K562 (cell line): Measurements from ENCODE around the gene FAM53A. TPM values are rescaled to one million over a fixed set of nuclear protein-coding genes. Genes with fewer than 3 reads are reported as not detected.

ENCODE experiments used
- ARHGAP35 ChIP-seq: fragments of 450-650 bp; IDR thresholded peaks from 2 replicates; pipeline ENCODE4 v1.6.1; 2018; ENCODE audit not compliant: partially characterized antibody
- CBFA2T2 ChIP-seq: fragments of 450-650 bp; conservative IDR thresholded peaks from 2 replicates; pipeline ENCODE4 v1.6.1; 2017; ENCODE audit warnings: mild to moderate bottlenecking
- CBFA2T3 ChIP-seq: fragments of 450-650 bp; IDR thresholded peaks from 2 replicates; pipeline ENCODE4 v1.6.1; 2017
- CREB3 ChIP-seq: fragments of 450-650 bp; conservative IDR thresholded peaks from 2 replicates; pipeline ENCODE4 v1.6.1; 2016; ENCODE audit warnings: missing genetic modification characterization, low read depth, mild to moderate bottlenecking, missing compliant biosample characterization, moderate library complexity
- CREB3L1 ChIP-seq: fragments of 450-650 bp; IDR thresholded peaks from 2 replicates; pipeline ENCODE4 v1.6.1; 2014; ENCODE audit warnings: low read depth, mild to moderate bottlenecking, moderate library complexity, borderline replicate concordance
- DNMT1 ChIP-seq: fragments of 450-650 bp; IDR thresholded peaks from 2 replicates; pipeline ENCODE4 v1.6.1; 2016; ENCODE audit warnings: antibody characterized with exemption, mild to moderate bottlenecking
- GTF2A2 ChIP-seq: IDR thresholded peaks from 2 replicates; pipeline ENCODE4 v1.6.1; 2016; ENCODE audit warnings: mild to moderate bottlenecking, missing genetic modification characterization, missing compliant biosample characterization
- IRF1 ChIP-seq: sonication (generic); formaldehyde crosslinking; IDR thresholded peaks from 2 replicates; pipeline ENCODE4 v1.8.0; 2022; ENCODE audit warnings: missing genetic modification reagents, mild to moderate bottlenecking, borderline replicate concordance
- KDM4B ChIP-seq, 2 experiments: fragments of 450-650 bp in 1 of 2; sonication (generic) in 1 of 2; IDR thresholded peaks; 2 replicates each; pipeline ENCODE4 v1.6.1; 2016 to 2017; ENCODE audit warnings: borderline replicate concordance in 2 of 2, antibody characterized with exemption in 1 of 2, low read depth in 1 of 2, mild to moderate bottlenecking in 1 of 2
- KHSRP ChIP-seq: fragments of 450-650 bp; IDR thresholded peaks from 2 replicates; pipeline ENCODE4 v1.6.1; 2017
- MBD2 ChIP-seq: sonication (generic); IDR thresholded peaks from 2 replicates; pipeline ENCODE4 v1.6.1; 2016; ENCODE audit warnings: low read depth, borderline replicate concordance
- MYNN ChIP-seq, 2 experiments: sonication (generic); formaldehyde crosslinking in 1 of 2; IDR thresholded peaks; 2 replicates each; pipeline versions ENCODE4 v1.5.0 to v1.6.1; 2016 to 2020; ENCODE audit warnings: antibody characterized with exemption in 1 of 2, missing genetic modification reagents in 1 of 2
- NONO ChIP-seq, 2 experiments: fragments of 200-400 bp in 1 of 2; fragments of 450-650 bp in 1 of 2; formaldehyde crosslinking in 1 of 2; IDR thresholded peaks; 2 replicates each; pipeline ENCODE4 v1.6.1; 2017; ENCODE audit warnings: low read depth in 2 of 2, mild to moderate bottlenecking in 2 of 2, moderate library complexity in 2 of 2, low read length in 1 of 2
- NR2C1 ChIP-seq, 2 experiments: fragments of 450-650 bp; IDR thresholded peaks; 2 replicates each; pipeline ENCODE4 v1.6.1; 2017; ENCODE audit warnings: mild to moderate bottlenecking in 2 of 2, antibody characterized with exemption in 1 of 2, inconsistent platforms in 1 of 2, missing compliant biosample characterization in 1 of 2, missing genetic modification characterization in 1 of 2
- RBBP5 ChIP-seq: fragments of 200-600 bp; sonication (generic); IDR thresholded peaks from 2 replicates; pipeline ENCODE4 v1.6.1; 2012; ENCODE audit warnings: borderline replicate concordance, mild to moderate bottlenecking, low read length, control low read depth, inconsistent platforms; ENCODE audit not compliant: insufficient read depth, poor library complexity, severe bottlenecking
- SETDB1 ChIP-seq: IDR thresholded peaks from one replicate; pipeline ENCODE4 v1.6.1; 2012; ENCODE audit warnings: low read length, control low read depth, inconsistent platforms
- STAT5A ChIP-seq: IDR thresholded peaks from 2 replicates; pipeline ENCODE4 v1.6.1; 2012; ENCODE audit warnings: low read length, inconsistent platforms, borderline replicate concordance
- U2AF2 ChIP-seq: fragments of 200-400 bp; formaldehyde crosslinking; optimal IDR thresholded peaks from 2 replicates; pipeline ENCODE3; 2017; ENCODE audit warnings: low read depth, mild to moderate bottlenecking, low read length
- ZFP91 ChIP-seq: sonication (generic); formaldehyde crosslinking; IDR thresholded peaks from 2 replicates; pipeline ENCODE4 v1.8.0; 2022; ENCODE audit warnings: mild to moderate bottlenecking, missing genetic modification reagents
- polyA plus RNA-seq, 8 experiments: library from polyadenylated mRNA; depleted of rRNA in 4 of 8; stranded (reverse) in 5 of 8; unstranded in 3 of 8; fragments of >200 nt; fragmentation: Nextera tagmentation in 2 of 8; fragmentation: Illumina TruSeq in 1 of 8; extraction: Ambion mirVana in 2 of 8; extraction: Trizol in 1 of 8; gene quantifications; 2 replicates each; pipeline versions ENCODE4 v1.2.1 to v1.2.3, GENCODE V29; 2011 to 2014; ENCODE audit warnings: inconsistent platforms in 1 of 8, missing spikeins in 1 of 8
- total RNA-seq, 7 experiments: library from RNA; depleted of rRNA in 6 of 7; stranded (reverse); fragments of >200 nt in 6 of 7; fragmentation: Illumina TruSeq in 2 of 7; extraction: Trizol in 2 of 7; gene quantifications; 2 replicates each; pipeline versions ENCODE4 v1.2.1 to v1.2.3, GENCODE V29; 2011 to 2021; ENCODE audit warnings: low replicate concordance in 1 of 7
- TF ChIP-seq, protein P1 (sequence below): conservative IDR thresholded peaks from 2 replicates; pipeline ENCODE4 v1.6.1; 2011; ENCODE audit warnings: low read depth, mild to moderate bottlenecking, low read length; ENCODE audit not compliant: control insufficient read depth

FAM53A gene
- total and polyA plus RNA-seq, 9 of the 15 experiments (the other 6 are each of a cell fraction or from before 2014, with no cell fraction given), result 0.53 to 2.7 (median 1.4) TPM; not detected in 2

DNA sequence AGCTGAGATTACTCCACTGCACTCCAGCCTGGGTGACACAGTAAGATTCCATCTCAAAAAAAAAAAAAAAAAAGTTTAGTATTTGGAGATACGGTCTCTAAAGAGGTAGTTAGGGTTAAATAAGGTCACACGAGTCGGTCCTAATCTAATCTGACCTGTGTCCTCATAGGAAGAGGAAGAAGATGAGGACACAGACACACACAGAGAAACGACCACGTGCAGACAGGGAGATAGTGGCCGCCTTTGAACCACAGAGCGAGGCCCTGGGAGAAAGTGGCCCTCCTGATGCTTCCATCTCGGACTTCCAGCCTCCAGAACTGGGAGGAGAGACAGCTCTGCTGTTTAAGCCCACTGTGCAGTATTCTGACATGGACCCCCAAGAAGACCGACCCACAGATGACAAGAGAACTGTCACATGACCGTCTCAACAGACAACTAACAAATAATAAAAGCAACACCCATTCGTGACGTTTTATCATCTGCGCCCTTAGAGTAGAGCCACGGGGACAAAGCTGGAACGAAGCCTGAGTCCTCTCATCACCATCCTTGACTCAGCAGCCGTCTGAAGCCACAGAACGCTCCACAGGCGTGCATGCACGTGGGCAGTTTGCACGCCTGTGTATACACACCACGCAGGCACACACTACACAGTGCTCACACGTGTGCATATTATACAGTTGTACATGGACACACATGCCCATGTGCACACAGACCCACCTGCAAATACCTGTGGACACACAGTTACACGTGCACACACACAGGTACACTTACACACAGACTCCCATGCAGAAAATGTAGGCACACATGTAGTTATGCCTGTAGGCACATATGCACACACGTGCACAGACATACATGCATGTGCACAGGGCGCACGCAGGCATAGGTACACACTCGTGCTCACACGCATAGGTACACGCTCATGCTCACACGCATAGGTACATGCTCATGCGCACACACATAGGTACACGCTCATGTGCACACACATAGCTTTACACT, 51.7 kb downstream of the FAM53A start (continued):
- TF ChIP-seq IRF1 (no peak), ZFP91 (CRISPR knock-in tag) (no peak; the same call in 1 of the 2 replicates), KHSRP (no peak), KDM4B (IDR thresholded peaks at IDR 0.05; ENCODE audit: borderline replicate concordance in 2 of 2, low read depth in 1 of 2) (no peak), DNMT1 (no peak), CBFA2T3 (peak; percentile 68), STAT5A (no peak), ARHGAP35 (no peak), NR2C1 (IDR thresholded peaks at IDR 0.05) (peak; percentile 31; the same call in 1 of the 2 replicates), NR2C1 (tag; IDR thresholded peaks at IDR 0.05) (peak; percentile 66), RBBP5 (peak; percentile 32), CBFA2T2 (peak; percentile 34; the same call in 1 of the 2 replicates), NONO (IDR thresholded peaks at IDR 0.05; ENCODE audit: low read depth in 2 of 2, low read length in 1 of 2) (no peak), CREB3 (tag) (no peak), MYNN (IDR thresholded peaks at IDR 0.05) (no peak), MYNN (CRISPR knock-in tag; IDR thresholded peaks at IDR 0.05) (no peak), U2AF2 (no peak), SETDB1 (no peak), CREB3L1 (0 out of 2 replicates have a peak, but pooled peaks have one; percentile 23), MBD2 (no peak), GTF2A2 (no peak)
- TF ChIP-seq, protein P1, sequence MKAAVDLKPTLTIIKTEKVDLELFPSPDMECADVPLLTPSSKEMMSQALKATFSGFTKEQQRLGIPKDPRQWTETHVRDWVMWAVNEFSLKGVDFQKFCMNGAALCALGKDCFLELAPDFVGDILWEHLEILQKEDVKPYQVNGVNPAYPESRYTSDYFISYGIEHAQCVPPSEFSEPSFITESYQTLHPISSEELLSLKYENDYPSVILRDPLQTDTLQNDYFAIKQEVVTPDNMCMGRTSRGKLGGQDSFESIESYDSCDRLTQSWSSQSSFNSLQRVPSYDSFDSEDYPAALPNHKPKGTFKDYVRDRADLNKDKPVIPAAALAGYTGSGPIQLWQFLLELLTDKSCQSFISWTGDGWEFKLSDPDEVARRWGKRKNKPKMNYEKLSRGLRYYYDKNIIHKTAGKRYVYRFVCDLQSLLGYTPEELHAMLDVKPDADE, result no peak
